CD1c-positive myeloid dendritic cell (primary cell): ENCODE results near the gene CFAP58.

Experiments used
- DNase-seq: peaks from one replicate; pipeline ENCODE4 v3.0.0-alpha.2; 2016; ENCODE audit errors: extremely low spot score

CFAP58 gene

DNA sequence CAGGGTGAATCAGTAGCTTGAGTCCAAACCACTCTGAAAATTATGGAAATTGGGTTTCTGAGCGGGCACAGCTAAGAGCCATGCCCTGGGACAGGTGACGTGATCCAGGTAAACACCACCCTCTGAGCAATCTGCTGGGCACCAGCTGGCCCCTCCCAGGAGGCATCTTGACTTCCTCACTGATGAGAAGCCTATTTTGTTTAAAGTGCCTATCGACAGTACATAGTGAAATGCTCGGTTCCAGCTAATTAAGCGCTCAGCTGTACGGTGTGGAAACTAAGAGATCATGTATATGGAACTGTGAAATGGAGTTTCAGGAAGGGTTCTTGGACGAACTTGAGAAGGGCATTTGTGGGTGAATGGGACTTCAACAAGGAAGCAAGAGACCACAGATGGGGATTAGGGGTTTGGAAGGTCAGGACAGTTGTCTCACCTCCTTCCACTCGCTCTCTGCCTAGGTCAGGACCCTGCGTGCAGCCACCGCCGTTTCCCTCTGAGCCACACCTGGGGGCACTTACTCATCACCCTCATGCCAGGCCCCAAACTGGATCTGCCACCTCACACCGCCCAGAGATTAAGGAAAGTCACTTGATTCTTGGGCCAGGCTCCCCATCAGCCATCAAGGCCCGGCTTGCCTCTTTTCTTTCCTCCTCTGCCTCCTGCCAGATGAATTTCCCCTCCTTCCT is 18.5 kb upstream of the CFAP58 start:
- no peak for DNase-seq

DNA sequence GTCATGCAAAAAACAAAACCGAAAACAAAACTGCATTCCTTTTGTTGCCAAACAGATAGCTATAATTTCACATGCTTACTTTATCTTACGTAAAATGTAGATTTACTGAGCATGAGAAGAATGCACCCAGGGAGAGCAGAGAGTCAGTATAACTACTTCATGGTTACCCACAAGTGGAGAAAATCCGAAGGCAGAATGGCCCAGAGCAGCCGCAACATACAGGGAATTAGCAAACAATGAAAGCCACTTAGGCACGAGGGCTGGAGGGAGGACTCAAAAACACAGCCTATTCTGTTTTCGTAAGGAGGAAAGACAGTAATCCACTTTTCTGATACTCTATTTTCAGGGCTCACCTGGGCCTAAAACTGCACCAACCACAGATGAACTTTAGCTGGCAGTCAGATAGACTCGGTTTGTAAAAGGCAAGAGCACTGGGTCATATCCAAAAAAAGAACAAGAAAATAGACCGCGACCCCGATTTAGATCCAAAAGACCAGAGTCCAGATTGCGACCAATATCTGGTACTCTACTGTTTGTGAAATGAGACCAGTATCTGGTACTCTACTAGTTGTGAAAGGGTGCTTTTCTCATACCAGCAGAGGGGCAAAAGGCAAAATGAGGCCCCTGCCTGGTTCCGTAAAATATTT is 16.7 kb upstream of the CFAP58 start:
- DNase-seq = no peak

DNA sequence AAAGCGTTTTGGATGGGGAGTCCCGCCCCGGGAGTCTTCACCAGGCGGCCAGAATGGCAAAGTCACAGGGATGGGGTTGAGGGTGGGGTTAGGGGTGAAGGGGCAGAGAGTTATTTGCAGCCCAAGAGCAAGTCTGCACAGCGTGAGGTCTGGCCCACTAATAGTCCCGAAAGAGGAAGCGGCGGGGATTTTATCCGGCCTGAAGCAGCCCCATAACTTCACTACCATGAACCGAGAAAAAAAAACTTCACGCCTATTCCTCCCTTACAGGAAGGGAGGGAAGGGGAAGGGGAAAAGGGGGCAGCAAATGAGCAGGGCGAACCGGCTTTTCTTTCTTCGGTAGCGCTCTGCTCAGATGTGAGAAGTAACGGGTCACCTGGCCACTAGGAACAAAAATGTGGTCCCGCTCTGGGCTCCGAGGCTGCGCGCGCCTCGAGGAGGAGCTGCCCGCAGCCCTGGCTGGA is 16.1 kb upstream of the CFAP58 start:
- DNase-seq = peak; percentile 83

DNA sequence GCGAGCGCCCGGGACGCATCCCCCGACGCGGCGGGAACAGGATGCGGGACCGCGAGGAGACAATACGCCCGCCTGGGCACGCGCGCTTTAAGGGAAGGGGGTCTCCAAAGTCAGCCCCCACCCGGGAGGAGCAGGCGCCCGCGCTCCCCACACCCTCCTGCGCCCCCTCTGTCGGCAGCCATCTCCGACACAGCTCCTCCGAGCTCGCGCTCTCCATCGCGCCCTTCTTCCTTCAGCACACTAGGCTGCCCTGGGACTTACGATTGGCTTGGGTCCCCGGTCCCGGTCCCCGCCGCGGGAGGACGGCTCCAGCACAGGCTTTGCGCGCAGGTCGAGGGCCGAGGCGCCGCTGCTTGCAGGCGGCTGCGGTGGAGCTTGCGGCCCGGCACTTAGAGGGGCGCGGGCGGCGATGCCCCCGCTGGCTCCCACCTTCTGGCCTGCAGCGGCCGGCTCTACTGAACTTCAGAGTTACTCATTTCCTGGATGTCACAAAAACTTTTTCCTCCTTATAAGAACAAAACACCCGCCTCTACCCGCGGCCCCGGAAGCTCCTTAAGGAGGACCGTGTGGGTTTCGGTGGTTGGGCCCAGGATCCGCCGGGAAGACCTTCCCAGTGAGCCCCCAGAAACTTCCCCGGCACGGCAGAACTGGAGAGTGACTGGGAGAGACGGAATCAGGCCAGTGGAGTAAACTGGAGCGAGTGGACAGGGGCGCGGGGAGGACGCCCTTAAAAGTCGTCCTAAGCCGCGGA is 15.5 kb upstream of the CFAP58 start, which contains the start of gene ITPRIP:
ITPRIP (minus strand) TSS at position 481 of the 751 bp plus-strand sequence. CDS start 22,414 bp downstream, outside the sequence.
- peak; percentile 87 for DNase-seq

DNA sequence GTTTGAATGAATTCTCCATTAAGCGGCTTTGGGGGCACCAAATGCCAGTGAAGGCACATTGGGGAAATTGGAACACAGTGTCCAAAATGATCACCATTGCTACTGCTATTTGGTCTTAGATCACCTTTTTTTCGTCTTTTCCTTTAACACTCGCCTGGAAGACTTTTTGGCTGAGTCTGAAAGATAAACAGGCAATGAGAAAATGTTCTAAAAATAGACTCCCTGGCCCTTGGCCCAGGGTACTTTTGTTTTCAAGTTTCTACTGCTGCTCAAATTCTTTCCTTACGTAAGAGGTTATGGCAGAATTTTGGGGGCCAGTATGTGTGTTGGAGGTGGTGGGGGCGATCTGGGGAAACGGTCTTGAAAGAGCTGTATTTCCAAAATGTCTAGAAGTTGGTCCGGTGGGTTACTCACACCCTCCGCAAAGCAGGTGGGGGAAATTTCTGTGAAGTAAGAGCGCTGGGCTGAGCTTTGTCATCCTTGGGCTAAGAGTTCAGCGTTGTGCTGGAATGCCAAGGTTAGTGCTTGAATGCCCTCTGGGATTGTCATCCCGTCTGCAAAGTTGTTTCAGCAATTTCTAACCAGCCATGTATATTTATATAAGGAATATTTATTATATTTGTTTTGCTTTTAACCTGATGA is 14.0 kb upstream of the CFAP58 start:
- DNase-seq = peak; percentile 28

DNA sequence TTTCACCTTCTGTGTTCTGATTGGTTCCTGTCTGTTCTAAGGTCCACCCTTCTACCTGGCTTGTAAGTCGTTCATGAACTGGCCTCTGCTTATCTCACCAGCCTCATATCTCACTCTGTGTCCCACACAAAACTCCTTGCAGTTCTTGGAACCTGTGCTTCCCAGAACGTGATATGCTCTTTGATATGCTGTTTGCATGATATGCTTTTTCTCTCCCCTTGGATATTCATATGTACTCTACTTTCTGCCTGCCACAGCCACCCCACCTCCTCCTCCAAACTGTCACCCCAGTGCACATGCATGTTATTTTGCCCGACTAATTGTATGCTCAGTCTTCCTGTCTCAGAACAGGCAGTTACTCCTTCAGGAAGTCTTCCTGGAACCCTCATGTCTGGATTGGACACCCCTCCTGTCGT is 13.5 kb upstream of the CFAP58 start:
- DNase-seq = no peak

DNA sequence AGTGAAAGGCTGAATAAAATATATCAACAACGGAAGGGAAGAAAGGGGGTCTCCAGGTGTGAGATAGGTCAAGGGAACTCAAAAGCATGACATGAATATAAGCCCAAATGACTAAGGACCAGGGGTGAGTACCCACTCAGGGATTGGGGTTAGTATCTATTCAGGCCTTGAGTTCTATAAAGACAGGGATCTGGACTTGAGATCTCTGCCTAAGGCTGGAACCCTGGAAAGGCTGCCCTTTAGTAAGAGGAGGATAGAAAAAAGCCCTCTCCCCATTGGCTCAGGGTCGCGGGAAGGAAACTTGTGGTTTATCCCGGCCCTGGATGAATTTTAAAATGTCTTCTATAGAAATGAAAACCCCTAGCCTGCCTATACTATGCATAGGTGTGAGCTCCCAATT is 13.0 kb upstream of the CFAP58 start:
- no peak for DNase-seq

DNA sequence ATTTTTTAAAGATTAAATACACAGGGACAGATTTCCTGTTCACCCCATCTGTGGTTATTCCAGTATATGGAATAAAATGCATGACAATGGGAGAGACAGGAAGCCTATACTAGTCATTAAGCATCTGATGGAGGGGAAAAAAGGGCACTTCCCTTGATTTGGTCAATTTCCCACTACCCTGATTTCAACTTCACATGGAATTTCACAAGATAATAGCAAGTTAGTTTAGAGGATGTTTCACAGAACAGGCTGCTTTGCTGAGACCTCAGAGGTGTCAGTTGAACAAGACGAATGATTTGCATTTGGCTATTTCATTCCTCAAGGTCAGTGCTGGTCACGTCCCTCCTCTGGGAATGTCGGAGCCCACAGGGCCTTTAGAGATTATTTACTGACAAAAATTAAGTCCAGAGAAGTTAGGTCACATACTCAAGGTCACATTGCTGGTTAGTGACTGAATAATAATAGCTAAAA is 10.7 kb upstream of the CFAP58 start:
- DNase-seq = no peak

DNA sequence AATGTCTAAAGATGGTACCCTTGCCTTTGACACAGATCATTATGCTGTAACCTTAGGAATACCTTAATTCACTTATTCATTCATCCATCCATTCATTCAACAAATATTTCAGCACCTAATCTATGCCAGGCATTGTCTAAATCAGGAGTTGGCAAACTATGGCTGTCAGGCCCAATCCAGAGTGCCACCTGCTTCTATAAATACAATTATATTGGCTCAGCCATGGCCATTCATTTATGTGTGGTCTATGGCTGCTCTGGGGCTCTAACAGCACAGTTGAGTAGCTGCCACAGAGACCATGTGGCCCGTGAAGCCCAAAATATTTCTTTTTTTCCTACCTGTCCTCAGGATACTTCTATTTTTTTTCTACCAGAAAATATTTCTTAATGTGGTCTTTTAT is 9.4 kb upstream of the CFAP58 start:
- DNase-seq = no peak

DNA sequence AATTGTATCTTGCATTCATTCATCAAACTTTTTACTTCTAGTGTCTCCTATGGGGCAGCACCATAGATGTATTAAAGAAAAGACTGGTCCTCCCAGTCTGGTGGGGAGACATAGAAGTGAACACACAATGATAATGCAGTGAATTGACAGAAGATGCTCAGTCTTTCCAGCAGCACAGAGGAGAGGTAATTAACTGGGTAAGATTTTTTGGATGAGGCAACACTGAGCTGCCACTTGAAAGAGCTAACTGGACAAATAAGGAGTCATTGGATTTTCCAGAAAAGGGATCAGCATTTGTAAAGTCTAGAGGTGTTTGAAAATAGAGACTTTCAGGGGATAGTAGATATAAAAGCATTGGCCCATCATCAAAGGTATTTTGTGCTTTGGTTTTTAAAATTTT is 8.1 kb upstream of the CFAP58 start:
- no peak for DNase-seq

DNA sequence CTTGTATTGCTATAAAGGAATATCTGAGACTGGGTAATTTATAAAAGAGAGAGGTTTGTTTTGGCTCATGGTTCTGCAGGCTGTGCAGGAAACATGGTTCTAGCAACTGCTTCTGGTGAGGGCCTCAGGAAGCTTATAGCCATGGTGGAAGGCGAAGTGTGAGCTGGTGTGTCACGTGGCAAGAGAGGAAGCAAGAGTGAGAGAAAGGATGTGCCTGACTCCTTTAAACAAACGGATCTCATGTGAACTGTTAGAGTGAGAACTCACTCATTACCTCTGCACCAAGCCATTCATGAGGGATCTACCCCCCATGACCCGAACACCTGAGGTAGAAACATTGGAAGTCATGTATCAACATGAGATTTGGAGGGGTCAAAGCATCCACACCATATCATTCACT is 7.7 kb upstream of the CFAP58 start:
- no peak for DNase-seq

DNA sequence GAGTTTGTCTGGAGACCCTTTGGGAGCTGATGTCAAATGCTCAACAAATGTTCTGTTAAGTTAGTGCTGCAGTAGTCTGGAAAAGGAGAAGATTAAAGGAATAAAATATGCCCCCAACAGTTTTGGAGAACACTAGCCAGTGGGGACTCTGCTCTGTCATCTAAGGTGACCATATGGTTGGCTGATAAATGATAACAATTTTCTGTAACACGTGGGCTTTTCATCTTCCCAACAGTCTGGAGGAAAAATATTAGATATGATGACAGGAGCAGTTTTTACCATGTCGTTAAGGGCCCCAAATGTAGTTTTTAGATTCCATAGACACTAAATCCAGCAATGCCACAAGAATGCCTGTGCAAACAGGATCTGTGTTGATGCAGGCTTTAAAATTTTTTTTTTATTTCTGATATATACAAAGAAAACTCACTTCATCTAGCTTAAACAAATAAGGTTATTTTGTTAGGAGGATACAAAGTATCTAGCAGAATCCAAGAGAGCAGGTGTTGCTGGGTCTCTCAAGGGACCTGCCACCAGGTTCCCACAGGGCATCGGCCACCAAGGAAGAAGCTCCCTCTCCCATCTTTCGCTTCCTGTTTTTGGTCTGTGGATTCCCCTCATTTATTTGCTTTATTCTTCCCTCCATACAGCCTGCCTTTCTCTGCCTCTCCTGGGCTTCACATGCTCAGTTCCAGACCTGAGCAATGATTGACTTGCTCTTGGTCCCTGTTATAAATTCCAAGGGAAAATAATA is 6.2 kb upstream of the CFAP58 start:
- DNase-seq = no peak

DNA sequence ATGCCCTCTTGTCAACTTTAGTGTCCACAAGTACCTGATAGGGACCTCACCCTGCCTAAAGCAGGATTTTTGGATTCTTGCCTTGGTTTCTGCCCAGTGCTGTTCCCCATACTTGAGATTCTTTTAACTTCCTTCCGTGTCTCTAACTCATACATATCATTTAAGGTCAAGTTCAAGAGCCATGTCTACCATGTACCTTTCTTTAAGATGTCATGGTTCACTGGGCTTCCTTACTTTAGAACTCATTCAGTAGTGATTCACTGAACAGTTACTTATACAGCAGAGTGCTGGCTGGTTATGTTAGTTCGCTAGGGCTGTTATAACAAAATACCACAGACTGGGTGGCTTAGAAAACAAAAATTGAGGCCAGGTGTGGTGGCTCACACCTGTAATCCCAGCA is 5.0 kb upstream of the CFAP58 start:
- no peak for DNase-seq

DNA sequence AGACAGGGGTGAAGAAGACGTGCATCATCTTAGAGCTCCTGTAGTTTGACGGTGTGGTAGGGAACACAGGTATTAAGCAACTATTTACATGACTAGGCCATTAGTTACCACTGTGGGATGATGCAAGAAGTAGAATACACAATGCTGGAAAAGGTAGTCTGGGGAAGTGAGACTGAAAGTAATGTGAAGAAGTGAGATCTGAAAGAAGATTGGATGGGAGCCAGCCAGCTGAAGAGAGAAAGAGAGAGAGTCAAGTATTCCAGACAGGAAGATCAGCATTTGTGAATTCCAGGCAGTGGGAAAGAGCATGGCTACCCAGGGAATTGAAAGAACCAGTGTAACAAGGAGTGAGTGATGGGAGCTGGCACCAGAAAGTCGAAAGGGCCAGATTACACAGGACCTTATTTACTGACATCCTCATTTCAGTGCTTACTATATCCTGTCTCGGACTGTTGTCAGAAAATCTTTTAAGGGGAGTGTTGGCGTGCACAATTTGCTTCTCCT is 4.0 kb upstream of the CFAP58 start:
- DNase-seq = peak; percentile 92

DNA sequence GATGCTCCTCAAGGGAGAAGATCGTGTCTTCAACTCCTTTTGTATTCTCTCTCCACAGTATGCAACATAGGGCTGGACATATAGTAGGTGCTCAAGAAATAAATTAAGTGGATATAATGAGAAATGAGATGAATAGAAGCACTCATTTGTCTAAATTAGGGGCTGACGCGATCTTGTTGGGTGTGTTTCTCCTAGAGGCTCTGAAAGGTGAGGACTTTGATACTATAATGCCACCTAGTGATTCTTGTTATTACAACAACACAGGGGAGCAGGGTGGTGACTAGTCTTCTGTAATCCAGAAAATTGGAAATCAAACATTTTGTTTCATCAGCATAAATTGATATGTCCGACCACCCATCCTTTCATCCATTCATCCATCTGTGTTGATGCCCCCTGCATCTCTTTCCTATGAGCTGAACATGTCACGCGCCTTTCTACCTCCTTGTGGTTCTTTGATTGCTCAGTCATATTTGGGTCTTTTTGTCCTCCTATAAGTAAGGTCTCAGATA is 3.5 kb upstream of the CFAP58 start:
- peak; percentile 74 for DNase-seq

DNA sequence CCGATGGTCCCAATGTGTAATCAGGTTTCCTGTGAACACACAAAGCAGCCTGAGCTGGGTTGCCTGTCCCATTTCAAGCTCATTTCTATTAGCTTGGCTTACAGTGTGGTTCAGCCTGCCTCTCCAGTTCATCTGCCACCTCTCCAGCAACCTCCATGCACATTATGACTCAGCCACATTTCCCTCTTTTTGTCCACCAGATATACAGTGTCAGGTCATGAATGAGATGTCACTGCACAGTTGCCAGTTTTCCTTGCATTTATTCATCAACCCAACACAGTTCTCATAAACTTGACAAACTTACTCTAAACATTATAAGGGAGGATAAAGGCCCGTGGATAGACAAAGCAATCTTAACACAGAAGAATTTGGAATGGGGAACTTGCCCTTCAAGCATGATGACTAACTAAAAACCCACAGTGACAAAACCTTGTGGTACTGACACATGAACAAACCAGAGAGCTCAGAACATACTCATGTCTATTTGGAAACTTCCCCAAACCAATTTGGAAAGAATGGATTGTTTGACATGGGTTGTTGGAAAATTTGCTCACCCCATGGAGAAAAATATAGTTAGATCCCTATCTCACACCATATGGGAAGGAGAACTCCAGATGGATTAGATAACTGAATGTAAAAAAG is 2.5 kb upstream of the CFAP58 start:
- DNase-seq = peak; percentile 93

DNA sequence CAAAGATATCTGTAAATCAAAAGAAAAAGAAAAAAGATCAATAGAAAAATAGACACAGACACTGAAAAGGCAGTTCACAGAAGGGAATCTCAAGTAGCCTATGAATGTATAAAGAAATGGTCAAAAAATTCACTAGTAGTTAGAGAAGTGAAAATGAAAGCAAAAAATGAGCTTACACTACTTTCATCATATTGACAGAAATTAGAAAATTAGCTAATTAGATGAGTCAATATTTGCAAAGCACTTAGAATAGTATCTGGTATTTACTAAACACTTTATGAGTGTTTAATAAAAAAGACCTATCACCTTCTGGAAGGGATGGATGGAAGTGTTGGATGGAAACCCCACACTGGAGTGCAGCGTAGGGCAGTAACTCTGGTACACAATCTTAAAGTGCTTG is 1.7 kb upstream of the CFAP58 start:
- peak; percentile 74 for DNase-seq

DNA sequence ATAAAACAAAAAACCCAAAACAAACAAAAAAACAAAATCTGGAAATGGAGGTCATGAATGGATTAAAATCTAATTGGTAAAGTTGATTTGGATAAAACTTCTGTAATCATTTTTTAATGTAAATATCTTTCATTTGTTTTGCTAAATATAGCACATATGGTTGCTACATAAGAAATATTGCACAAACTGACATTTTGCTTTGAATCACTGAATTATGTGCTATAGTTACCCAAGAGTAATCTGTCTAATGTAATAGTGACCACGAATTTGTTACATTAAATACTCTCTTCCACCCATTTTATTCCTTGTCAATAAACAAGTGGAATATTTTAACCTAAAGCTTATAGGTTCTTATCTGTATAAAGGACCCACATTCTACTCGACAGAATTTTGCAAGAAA is 6.2 kb downstream of the CFAP58 start:
- DNase-seq = no peak

DNA sequence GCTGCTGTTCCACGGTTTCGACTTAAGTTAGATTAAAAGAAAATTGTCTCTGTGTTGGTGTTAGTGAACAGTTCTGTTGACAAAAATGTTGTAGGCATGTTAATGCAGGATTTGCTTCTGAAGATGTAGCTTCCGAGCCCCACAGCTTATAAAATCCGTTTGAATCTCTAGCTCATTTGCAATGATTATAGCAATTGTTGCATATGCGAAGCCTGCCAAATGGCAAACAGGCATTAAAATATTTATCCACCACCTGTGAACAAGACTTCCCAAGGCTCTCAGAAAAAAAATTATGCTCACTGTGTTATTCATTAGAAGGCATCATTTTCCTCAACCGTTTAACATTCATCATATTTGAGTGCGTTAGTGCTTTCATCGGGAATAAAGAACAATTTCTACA is 14.3 kb downstream of the CFAP58 start:
- DNase-seq = no peak

DNA sequence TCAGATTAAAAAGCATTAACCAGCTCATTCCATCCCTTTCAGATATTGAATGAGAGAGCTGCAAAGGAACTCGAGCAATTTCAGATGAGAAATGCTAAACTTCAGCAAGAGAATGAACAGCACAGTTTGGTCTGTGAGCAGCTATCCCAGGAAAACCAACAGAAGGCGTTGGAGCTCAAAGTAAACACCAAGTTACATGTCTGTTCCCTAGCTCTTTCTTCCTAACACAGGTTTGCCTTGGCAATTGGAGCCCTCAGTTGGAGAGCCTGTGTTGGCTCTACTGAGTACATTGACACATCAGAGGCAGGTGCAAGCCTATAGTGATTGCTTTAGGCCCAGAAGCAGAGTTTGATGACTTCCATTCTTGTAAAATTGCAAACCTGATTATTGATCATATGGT is 14.7 kb downstream of the CFAP58 start:
- no peak for DNase-seq

DNA sequence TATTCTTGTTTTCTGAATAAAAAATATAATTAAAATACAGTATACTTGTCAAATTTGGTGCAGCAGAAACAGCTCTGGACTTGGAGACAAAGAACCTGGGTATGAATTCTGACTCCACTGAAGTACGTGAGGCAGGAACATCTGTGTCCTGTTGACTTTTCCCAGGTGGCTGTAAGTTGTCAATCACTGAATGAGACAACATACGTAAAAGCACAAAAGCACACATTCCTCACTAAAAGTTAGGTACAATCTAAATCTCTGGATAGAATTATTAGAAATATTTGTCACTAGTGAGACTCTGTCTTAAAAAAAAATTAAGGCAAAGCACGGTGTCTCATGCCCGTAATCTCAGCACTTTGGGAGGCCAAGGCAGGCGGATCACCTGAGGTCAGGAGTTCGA is 18.1 kb downstream of the CFAP58 start:
- no peak for DNase-seq
